Measurements from ENCODE around the gene AIFM1. TPM values are rescaled to one million over a fixed set of nuclear protein-coding genes. Genes with fewer than 3 reads are reported as not detected.

The AIFM1 gene
- total RNA-seq, 2 donors from 2014 or later = 53.7 to 58.7 TPM

DNA sequence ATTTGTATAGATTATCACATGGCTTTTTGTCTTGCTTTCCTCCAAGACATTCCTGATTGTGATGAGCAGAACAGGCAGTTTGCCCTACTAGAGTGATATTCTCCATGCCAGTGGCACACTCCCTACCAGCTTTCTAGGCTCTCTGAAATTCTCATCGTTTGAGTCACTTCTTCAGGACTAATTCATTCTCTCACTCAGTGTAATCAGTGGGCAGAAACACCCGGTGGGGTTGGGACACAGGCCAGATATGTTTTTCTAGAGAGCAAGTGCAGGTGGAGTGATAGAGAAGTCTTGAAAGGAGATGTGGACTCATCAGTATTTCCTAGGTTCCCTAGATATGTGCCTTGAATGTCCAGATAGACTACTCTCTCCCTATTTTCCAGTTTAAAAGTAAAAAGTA lies 19.2 kb upstream of the AIFM1 start:
- Mint-ChIP-seq H3K27ac (no peak overlapping the region), H3K27me3 (ENCODE audit: insufficient read depth) (peaks cover 3% of the 10 kb centered on the region), H3K4me3 (no peak overlapping the region), H3K36me3 (ENCODE audit: low read depth) (no peaks in the 10 kb centered on the region), H3K9me3 (peaks cover 47% of the 10 kb centered on the region), H3K4me1 (no peaks in the 10 kb centered on the region)
- Histone ChIP-seq H3K4me1 (ENCODE audit: control insufficient read depth, insufficient read depth, low read length) (no peaks in the 10 kb centered on the region), H3K9ac (ENCODE audit: extremely low read depth, low read length, poor library complexity, severe bottlenecking) (no peak overlapping the region), H3K27me3 (ENCODE audit: control insufficient read depth, insufficient read depth, low read length, poor library complexity, severe bottlenecking) (no peaks in the 10 kb centered on the region), H3K4me3 (ENCODE audit: low read length) (no peak overlapping the region), H3K9me3 (ENCODE audit: control insufficient read depth, low read length) (no peaks in the 10 kb centered on the region), H3K36me3 (ENCODE audit: control insufficient read depth, insufficient read depth, low read length) (no peaks in the 10 kb centered on the region), H3K27ac (ENCODE audit: low read depth, low read length) (no peak overlapping the region)
- WGBS, 2 experiments (ENCODE audit: insufficient coverage in 1 of 2, insufficient read length in 1 of 2) = 80% methylated on average over 2 of the region's 2 CpGs; no CpG with 5 or more reads in 1 of the 2 experiments
- no peak for TF ChIP-seq CTCF (conservative IDR thresholded peaks at IDR 0.05)
- no peak for DNase-seq

- 94% methylated on average over 11 of the region's 11 CpGs; no CpG with 5 or more reads in 1 of the 2 experiments for WGBS, 2 experiments (ENCODE audit: insufficient coverage in 1 of 2, insufficient read length in 1 of 2)
- no peak overlapping the region for H3K4me3 Mint-ChIP-seq
- no peak for TF ChIP-seq CTCF (conservative IDR thresholded peaks at IDR 0.05)
These were observed 18.5 kb upstream of the AIFM1 start for GRCh38 chrX:130184168-130184567.

DNA sequence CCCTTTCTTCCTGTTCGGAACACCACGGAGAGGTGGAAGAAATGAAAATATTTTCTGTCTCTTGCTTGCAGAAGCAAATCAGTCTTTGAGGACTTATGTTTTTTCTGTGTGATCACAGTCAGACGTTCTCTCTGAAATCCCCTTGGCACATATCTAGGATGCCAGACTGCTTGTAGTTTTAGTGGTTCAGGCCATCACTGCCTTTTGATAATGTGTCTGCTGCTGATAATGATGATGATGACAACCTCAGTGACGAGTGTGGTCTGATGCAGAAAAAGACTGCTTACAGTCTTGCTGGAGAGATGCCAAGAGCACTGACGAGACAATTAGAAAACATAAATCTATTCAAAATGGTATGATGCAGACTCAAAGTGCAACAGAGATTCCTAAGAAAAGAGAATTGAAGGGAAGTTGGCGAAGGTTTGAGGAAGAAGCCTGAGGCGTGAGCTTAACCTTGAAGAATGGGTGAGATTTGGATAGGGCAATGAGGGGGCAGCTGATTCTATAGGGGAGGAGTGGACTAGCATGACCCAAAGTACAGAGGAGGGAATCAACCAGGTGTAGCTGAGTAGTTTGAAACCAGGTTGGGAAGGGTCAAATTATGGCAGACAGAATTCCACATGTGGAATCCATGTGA lies 14.1 kb upstream of the AIFM1 start:
- H3K4me3 ChIP-seq (ENCODE audit: low read length) = no peak overlapping the region
- Mint-ChIP-seq H3K36me3 (ENCODE audit: low read depth) (no peaks in the 10 kb centered on the region), H3K4me1 (no peaks in the 10 kb centered on the region), H3K27ac (no peak overlapping the region), H3K4me3 (no peak overlapping the region), H3K27me3 (ENCODE audit: insufficient read depth) (peaks cover 7% of the 10 kb centered on the region), H3K9me3 (peaks cover 50% of the 10 kb centered on the region)
- no peak for TF ChIP-seq CTCF (conservative IDR thresholded peaks at IDR 0.05)
- DNase-seq = no peak
- no peaks in the 10 kb centered on the region for H3K27me3 ChIP-seq (ENCODE audit: control insufficient read depth, insufficient read depth, low read length, poor library complexity, severe bottlenecking)
- WGBS, 2 experiments (ENCODE audit: insufficient coverage in 1 of 2, insufficient read length in 1 of 2) = 83 to 92% methylated on average over 2 to 5 of the region's 7 CpGs
- no peaks in the 10 kb centered on the region for H3K9me3 ChIP-seq (ENCODE audit: control insufficient read depth, low read length)
- H3K4me1 ChIP-seq (ENCODE audit: control insufficient read depth, insufficient read depth, low read length) = no peaks in the 10 kb centered on the region
- H3K9ac ChIP-seq (ENCODE audit: extremely low read depth, low read length, poor library complexity, severe bottlenecking) = no peak overlapping the region
- H3K36me3 ChIP-seq (ENCODE audit: control insufficient read depth, insufficient read depth, low read length) = no peaks in the 10 kb centered on the region
- H3K27ac ChIP-seq (ENCODE audit: low read depth, low read length) = no peak overlapping the region

More at GRCh38 chrX:130184168-130184567, 18.5 kb upstream of the AIFM1 start:
- no peak overlapping the region for H3K27ac Mint-ChIP-seq
- H3K27me3 Mint-ChIP-seq (ENCODE audit: insufficient read depth) = peaks cover 4% of the 10 kb centered on the region
- Histone ChIP-seq H3K4me1 (ENCODE audit: control insufficient read depth, insufficient read depth, low read length) (no peaks in the 10 kb centered on the region), H3K4me3 (ENCODE audit: low read length) (no peak overlapping the region), H3K27me3 (ENCODE audit: control insufficient read depth, insufficient read depth, low read length, poor library complexity, severe bottlenecking) (no peaks in the 10 kb centered on the region), H3K9me3 (ENCODE audit: control insufficient read depth, low read length) (no peaks in the 10 kb centered on the region), H3K9ac (ENCODE audit: extremely low read depth, low read length, poor library complexity, severe bottlenecking) (no peak overlapping the region), H3K27ac (ENCODE audit: low read depth, low read length) (no peak overlapping the region), H3K36me3 (ENCODE audit: control insufficient read depth, insufficient read depth, low read length) (no peaks in the 10 kb centered on the region)
- no peak for DNase-seq
- peaks cover 52% of the 10 kb centered on the region for H3K9me3 Mint-ChIP-seq
- no peaks in the 10 kb centered on the region for H3K4me1 Mint-ChIP-seq
- no peaks in the 10 kb centered on the region for H3K36me3 Mint-ChIP-seq (ENCODE audit: low read depth)
